Muscle layer of duodenum (tissue), 2 donors: ENCODE measurements around the gene CNPY2.
"Not testable (repeated sequence)": the region's sequence is repeated elsewhere in the genome, so short reads cannot be mapped to it uniquely, and the experiment has no call there.

Source experiments
- H3K27ac ChIP-seq: one replicate; pipeline ENCODE4 v1.7.0; 2013; ENCODE audit warnings: mild to moderate bottlenecking, low read length
- H3K27me3 ChIP-seq: one replicate; pipeline ENCODE4 v1.7.0; 2013; ENCODE audit warnings: low read depth, mild to moderate bottlenecking, control low read depth, low read length
- H3K36me3 ChIP-seq, 2 donors: one replicate each; pipeline ENCODE4 v1.7.0; 2013; ENCODE audit warnings: low read length in 2 of 2, control low read depth in 1 of 2, mild to moderate bottlenecking in 1 of 2; ENCODE audit not compliant: insufficient read depth in 2 of 2, control insufficient read depth in 1 of 2
- H3K4me1 ChIP-seq, 2 donors: one replicate each; pipeline ENCODE4 v1.7.0; 2013; ENCODE audit warnings: low read length in 2 of 2, mild to moderate bottlenecking in 2 of 2, control low read depth in 1 of 2, moderate library complexity in 1 of 2; ENCODE audit not compliant: insufficient read depth in 2 of 2, control insufficient read depth in 1 of 2
- H3K4me3 ChIP-seq, 2 donors: one replicate each; pipeline ENCODE4 v1.7.0; 2013; ENCODE audit warnings: low read length in 2 of 2, low read depth in 1 of 2, mild to moderate bottlenecking in 1 of 2
- H3K9me3 ChIP-seq, 2 donors: one replicate each; pipeline ENCODE4 v1.7.0; 2013; ENCODE audit warnings: low read length in 2 of 2, control low read depth in 1 of 2, mild to moderate bottlenecking in 1 of 2; ENCODE audit not compliant: control insufficient read depth in 1 of 2
- donor health status: healthy.

Gene CNPY2

GRCh38 chr12:56288705-56289387 is 26.9 kb downstream of the CNPY2 start:
- Histone ChIP-seq H3K4me3 (no peak overlapping the region), H3K27ac (no peak overlapping the region), H3K36me3 (peaks cover 16 to 26% of the 10 kb centered on the region in 2 donors), H3K27me3 (no peaks in the 10 kb centered on the region), H3K4me1 (peaks cover 6 to 24% of the 10 kb centered on the region in 2 donors), H3K9me3 (no peaks in the 10 kb centered on the region)

- Histone ChIP-seq H3K36me3 (peaks cover 33 to 43% of the 10 kb centered on the region in 2 donors), H3K9me3 (no peaks in the 10 kb centered on the region), H3K27ac (peak overlapping the region; percentile 60), H3K4me1 (peaks cover 4 to 25% of the 10 kb centered on the region in 2 donors), H3K27me3 (no peaks in the 10 kb centered on the region), H3K4me3 (no peak overlapping the region)
Observed at GRCh38 chr12:56286044-56286830, 29.6 kb downstream of the CNPY2 start.

- not testable (repeated sequence) for H3K4me3 ChIP-seq, H3K27ac ChIP-seq, H3K9me3 ChIP-seq, H3K27me3 ChIP-seq
- Histone ChIP-seq H3K4me1 (peaks cover 4 to 25% of the 10 kb centered on the region in 2 donors), H3K36me3 (peaks cover 40 to 44% of the 10 kb centered on the region in 2 donors)
Observed at GRCh38 chr12:56284263-56284662, 31.5 kb downstream of the CNPY2 start.

- Histone ChIP-seq H3K27ac (peak overlapping the region; percentile 23), H3K27me3 (no peaks in the 10 kb centered on the region), H3K4me1 (peaks cover 4 to 25% of the 10 kb centered on the region in 2 donors), H3K4me3 (no peak overlapping the region), H3K9me3 (no peaks in the 10 kb centered on the region), H3K36me3 (peaks cover 40 to 57% of the 10 kb centered on the region in 2 donors)
Observed at GRCh38 chr12:56282579-56282978, 33.2 kb downstream of the CNPY2 start.

GRCh38 chr12:56282030-56282429 is 33.8 kb downstream of the CNPY2 start:
- no peaks in the 10 kb centered on the region for H3K27me3 ChIP-seq
- H3K9me3 ChIP-seq: no peaks in the 10 kb centered on the region
- no peak overlapping the region for H3K27ac ChIP-seq
- H3K4me3 ChIP-seq: no peak overlapping the region
- peaks cover 4 to 19% of the 10 kb centered on the region in 2 donors for H3K4me1 ChIP-seq
- peaks cover 40 to 57% of the 10 kb centered on the region in 2 donors for H3K36me3 ChIP-seq

- Histone ChIP-seq H3K4me3 (no peak overlapping the region), H3K36me3 (peaks cover 43 to 59% of the 10 kb centered on the region in 2 donors)
Observed at GRCh38 chr12:56280849-56281248, 34.9 kb downstream of the CNPY2 start.

GRCh38 chr12:56278905-56279304 is 36.9 kb downstream of the CNPY2 start:
- H3K4me1 ChIP-seq: peaks cover 0 to 6% of the 10 kb centered on the region in 2 donors
- no peaks in the 10 kb centered on the region for H3K27me3 ChIP-seq
- no peak overlapping the region for H3K27ac ChIP-seq
- peaks cover 50 to 67% of the 10 kb centered on the region in 2 donors for H3K36me3 ChIP-seq
- H3K4me3 ChIP-seq: no peak overlapping the region
- H3K9me3 ChIP-seq: no peaks in the 10 kb centered on the region

More at GRCh38 chr12:56280849-56281248, 34.9 kb downstream of the CNPY2 start:
- H3K27me3 ChIP-seq: no peaks in the 10 kb centered on the region
- no peaks in the 10 kb centered on the region for H3K9me3 ChIP-seq
- H3K4me1 ChIP-seq: peaks cover 0 to 8% of the 10 kb centered on the region in 2 donors
- no peak overlapping the region for H3K27ac ChIP-seq

- H3K27ac ChIP-seq: no peak overlapping the region
- peaks cover 41 to 56% of the 10 kb centered on the region in 2 donors for H3K36me3 ChIP-seq
- H3K4me3 ChIP-seq: no peak overlapping the region
- H3K4me1 ChIP-seq: peaks cover 5 to 10% of the 10 kb centered on the region in 2 donors
- no peaks in the 10 kb centered on the region for H3K27me3 ChIP-seq
- no peaks in the 10 kb centered on the region for H3K9me3 ChIP-seq
Observed at GRCh38 chr12:56274299-56274698, 41.5 kb downstream of the CNPY2 start.

GRCh38 chr12:56272468-56272867 is 43.3 kb downstream of the CNPY2 start:
- not testable (repeated sequence) for H3K27ac ChIP-seq, H3K4me3 ChIP-seq, H3K27me3 ChIP-seq, H3K9me3 ChIP-seq
- Histone ChIP-seq H3K36me3 (peaks cover 42 to 44% of the 10 kb centered on the region in 2 donors), H3K4me1 (peaks cover 5 to 15% of the 10 kb centered on the region in 2 donors)

- H3K27ac ChIP-seq: no peak overlapping the region
Observed at GRCh38 chr12:56271031-56271430, 44.8 kb downstream of the CNPY2 start.

GRCh38 chr12:56267443-56268071 is 48.2 kb downstream of the CNPY2 start:
- H3K27ac ChIP-seq: no peak overlapping the region
- no peaks in the 10 kb centered on the region for H3K9me3 ChIP-seq
- peaks cover 12 to 15% of the 10 kb centered on the region in 2 donors for H3K36me3 ChIP-seq
- H3K4me3 ChIP-seq: peak overlapping the region; percentile 80 to 82
- H3K27me3 ChIP-seq: no peaks in the 10 kb centered on the region
- H3K4me1 ChIP-seq: peaks cover 5 to 21% of the 10 kb centered on the region in 2 donors

More at GRCh38 chr12:56271031-56271430, 44.8 kb downstream of the CNPY2 start:
- Histone ChIP-seq H3K4me1 (peaks cover 5 to 21% of the 10 kb centered on the region in 2 donors), H3K4me3 (no peak overlapping the region), H3K27me3 (no peaks in the 10 kb centered on the region), H3K36me3 (peaks cover 40 to 41% of the 10 kb centered on the region in 2 donors), H3K9me3 (no peaks in the 10 kb centered on the region)
